Measurements from ENCODE around the gene ADIPOR2.

Gene ADIPOR2

DNA sequence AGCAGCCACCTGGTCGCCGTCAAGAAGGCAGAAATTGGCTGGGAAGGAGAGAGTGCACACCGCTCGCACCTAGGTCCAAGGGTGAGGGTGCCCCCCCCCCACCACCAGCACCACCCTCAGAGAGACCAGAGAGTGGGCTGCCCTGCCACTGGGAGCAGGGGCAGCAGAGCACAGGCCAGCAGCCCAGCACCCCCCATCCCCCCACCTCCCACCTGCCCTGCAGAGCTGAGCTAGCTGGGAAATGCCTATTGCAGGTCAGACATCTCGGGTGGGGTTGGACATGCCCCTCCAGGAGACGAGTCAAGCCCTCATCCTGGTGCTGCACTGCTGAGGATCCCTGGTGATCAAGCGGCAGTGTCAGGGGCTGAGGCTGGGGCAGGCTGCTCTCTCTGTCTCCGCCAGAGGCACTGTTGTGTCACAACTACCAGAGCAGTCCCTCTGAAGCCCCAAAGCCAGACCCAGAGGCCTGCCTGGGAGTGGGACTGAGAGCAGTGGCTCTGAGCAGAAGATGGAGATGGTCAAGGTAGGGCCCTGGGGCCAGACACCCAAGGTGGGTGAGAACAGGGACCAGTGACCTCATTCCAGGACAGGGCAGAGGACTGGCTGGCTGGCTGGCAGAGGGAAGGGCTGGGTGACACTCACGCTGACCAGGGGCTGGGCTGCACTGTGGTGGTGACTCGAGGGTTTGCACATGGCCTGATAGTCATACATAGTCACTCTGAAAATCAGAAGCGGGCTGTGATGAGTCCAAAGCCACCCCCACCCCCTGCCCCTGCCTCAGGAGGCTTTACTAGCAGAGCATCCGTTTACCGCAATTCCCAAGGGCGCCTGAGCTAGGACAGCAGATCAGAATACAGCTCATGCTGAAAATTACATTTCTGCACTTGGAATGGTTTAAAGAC is 109.8 kb downstream of the ADIPOR2 start:
- peak; percentile 36 to 71 for DNase-seq

DNA sequence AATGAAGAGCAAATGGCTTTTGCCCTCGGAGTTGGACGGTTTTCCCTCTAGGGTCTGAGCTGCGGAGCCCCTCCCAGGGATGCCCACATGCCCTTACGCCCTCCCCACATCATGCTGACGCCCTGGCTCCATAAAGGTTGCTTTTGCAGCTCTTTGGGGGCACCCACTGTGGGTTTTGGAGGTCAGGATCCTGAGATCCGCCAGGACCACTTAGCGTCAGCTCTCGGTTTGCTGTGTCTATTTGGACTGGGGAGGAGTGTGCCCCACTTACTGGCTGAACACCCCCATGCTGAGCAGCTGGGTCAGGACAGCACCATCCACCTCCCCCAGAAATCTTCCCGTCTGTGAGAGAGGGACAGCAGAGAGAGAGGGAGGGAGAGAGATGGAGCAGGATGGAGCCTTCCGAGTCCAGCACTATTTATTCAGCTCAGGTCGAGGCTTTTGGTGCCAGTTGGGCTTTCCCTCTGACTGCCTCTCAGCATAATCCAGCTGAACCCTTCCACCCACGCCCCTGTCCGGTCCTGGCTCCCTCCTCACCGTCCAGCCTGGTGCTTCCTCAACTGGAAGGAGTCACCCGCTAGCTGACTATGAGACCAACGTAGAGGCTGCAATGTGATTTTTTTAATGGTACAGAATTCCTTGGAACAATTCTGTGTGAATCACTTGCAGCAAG is 110.6 kb downstream of the ADIPOR2 start:
- peak; percentile 13 to 71 for DNase-seq

DNA sequence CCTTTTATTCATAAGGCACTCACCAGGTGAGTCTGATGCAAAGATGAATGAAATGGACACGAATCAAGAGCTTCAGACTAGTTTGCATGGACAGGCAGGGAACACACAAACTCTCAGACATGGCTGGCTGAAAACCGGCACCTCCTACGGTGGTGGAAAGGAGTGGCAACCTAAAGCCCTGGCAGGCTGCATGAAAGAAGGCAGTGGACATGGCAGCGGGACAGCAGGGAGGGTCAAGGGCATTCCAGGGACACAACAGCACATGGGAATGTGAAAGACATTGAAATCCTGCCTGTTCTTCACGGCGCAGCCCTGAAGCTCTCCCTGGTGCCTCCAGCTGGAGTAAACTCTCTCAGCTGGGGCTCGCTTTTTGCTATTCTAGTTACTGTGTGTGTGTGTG is 112.9 kb downstream of the ADIPOR2 start:
- no peak for DNase-seq

DNA sequence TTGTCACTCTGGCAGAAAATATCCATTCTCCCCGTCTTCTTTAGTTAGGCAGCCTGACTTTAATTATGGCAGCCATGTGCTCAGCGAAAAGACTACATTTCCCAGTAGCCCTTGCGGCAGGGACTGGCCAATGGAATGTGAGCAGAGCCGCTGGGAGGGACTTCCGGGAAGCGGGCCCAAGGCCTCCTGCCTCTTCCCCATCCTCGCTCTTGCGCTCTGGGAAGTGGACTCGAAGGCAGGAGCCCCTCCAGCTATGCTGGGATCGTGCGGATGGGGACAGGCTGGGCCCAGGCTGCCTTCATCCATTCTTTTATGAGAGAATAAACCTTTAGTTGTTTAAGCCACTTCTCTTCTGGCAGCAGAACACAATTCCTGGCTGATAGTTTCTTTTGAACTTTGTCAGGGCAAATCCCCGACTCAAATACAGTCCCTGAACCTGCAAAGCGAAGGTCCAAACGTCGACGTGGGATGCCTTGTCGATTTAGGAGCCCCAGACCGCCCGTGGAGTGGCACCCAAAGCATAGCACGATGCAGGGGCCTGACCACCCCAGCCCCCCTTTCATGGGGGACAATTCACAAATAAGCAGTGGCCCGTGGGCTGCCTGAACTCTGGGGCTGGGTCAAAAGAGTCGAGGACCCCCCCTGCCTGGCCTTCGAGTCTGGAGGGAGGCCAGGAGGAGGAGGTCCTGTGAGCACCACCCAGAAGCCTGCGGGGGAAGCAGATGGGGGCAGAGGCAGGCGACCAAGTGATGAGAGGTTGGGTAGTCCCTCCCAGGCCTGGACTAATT is 113.9 kb downstream of the ADIPOR2 start:
- peak; percentile 88 to 91 for DNase-seq

DNA sequence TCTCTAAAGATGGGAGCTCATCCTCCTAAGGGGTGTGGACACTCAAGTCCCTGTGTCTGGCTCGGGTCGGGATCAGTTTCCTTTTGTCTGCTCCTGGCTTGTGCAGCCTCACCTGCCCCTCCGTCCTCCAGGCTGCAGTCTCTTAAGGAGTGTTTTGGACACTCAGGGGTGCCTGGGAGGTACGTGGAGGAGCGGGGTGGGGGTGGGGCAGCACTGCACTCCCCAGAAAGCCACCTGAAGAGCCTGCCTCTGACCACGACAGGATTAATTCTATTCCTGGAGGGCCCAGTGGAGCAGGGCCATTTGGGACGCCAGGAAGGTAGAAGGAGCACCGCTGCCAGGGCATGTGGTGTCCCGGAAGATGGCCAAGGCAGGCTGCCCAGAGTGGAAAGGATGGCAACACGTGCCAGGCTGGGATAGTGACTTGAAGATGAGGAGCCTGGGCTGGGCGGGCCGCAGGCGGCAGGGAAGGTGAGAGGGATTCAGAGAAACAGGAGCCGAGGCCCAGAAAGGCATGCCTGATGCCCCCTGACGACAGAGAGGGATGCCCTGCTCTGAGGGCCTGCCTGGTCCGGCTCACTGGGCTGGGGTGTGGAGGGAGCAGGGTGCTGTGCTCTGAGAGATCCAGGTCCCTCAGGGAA is 114.7 kb downstream of the ADIPOR2 start:
- no peak for DNase-seq

DNA sequence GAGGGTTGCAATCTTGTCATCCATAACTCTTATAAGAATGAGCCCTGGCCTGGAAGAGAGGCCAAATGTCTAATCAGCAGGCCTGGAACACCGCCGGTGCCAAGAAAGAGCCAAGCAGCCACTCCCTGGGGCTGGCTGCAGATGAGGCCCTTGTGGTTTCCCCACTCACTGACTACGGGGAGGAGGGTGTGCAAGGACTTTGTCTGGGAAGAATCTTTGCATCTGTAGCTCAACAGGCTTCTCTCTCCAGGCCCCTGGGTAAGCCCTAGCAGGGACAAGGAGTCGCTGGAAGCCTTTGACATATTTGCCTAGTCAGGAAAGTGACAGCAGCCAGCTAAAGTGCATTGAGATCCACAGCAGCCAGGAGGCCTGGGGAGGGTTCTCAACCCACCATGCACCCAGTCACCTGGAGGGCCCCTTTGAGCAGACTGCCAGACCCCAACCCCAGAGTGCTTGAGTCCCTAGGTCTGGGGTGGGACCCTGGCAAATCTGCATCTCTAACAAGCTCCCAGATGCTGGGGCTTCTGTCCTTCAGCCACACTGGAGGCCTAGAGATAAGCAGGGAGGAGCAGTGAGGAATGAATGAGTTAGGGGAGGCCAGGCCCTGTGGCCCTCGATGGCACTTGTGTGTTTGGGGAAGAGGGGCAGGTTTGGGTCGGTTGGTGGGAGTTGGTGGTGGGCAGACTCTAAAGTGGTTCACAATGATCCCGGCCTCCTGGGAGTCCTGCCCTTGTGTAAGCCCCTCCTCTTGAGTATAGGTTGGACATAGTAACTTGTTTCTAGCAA is 115.6 kb downstream of the ADIPOR2 start:
- DNase-seq = no peak

DNA sequence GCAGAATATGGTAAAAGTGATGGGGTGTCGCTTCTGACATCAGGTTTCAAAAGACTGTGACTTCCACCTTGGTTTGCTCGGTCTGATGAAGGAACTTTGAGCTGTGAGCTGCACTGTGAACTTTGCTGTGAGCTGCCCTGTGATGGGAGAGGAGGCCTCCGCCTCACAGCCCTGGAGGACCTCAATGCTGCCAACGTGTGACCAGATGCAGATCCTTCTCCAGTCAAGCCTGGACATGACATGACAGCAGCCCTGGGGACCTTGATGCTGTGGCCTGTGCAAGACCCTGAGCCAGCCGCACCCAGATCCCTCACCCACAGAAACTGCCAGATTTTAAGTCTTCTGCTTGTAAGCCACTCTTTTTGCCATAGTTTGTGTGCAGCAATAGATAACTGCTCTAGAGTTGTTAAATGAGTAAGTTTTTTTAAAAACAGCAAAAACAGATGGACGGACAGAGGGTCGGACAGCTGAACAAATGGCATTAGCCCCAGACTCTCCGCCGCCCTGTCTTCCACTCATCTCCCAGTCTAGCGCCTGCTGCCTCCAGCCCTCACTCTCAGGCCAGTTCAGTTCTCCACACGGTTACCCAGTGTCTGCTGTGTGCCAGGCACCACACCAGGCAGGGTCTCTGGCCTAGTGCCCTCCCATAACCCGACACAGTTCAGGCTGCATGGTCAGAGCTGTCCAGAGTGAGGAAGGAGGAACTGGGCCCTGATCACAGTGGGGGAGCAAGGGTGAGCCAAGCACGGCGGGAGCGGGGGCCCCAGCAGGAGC is 116.4 kb downstream of the ADIPOR2 start:
- peak in 1 of 2 donors; percentile 27 for DNase-seq

DNA sequence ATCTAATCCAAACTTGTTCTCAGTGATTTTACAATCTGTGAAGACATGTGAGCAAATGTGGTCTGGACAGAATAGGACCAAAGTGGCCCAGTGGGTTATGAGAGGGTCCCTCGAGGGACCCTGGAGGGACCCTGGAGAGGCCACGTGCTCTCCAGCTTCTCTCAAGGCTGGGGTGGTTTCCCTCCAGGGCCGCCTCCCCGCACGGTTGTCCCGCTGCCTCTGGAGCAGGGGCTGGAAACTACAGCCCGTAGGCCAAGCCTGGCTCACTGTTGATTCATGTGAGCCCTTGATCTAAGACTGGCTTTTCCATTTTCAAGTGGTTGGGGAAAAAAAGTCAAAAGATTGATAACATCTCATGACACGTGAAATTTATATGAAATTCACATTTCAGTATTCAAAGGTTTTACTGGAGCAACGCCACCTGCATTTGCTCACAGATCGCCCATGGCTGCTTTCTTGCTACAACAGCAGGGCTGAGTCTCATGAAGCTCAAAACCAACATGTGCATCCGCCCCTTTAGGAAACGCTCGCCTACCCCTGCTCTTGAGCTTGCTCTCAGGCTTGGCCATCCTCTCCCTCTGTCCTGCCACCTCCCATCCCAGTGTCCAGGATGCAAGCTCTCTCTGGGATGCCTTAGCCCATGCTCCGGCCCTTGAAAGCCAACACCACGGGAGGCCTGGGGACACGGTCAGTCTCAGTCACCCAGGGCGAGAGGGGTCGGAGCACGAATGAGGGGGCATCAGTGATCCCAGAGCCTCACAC is 117.3 kb downstream of the ADIPOR2 start:
- DNase-seq = no peak

DNA sequence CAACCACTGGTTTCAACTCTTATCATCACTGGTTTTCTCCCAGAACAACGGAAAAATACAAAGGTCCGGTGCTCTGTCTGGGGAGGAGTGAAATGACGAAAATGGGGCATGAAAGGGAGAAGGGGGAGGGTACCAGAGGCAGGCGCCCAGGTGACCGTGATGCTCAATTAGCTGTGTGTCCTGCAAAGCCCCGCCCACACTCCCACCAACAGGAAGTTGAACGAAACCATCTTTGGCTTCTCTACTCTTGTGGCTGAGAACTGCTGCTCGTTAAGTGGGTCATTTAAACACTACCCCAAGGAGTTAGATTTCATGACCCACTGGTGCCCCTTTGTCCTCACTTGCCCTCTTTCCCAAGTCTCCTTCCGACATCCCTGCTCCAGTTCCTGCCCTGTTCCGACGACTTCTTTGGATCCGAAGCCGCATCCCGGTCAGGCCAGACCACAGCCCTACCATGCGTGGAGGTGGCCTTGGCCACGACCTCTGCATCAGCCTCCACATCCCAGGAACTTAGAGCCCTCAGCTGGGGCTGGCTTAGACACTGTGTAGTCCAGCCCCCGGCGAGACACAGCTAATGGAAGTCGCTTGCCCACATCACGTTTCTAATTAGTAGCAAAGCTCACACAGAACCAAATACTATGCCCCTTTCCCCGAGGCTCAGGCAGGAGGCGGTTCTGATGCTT is 118.1 kb downstream of the ADIPOR2 start:
- DNase-seq = peak; percentile 15 to 52

DNA sequence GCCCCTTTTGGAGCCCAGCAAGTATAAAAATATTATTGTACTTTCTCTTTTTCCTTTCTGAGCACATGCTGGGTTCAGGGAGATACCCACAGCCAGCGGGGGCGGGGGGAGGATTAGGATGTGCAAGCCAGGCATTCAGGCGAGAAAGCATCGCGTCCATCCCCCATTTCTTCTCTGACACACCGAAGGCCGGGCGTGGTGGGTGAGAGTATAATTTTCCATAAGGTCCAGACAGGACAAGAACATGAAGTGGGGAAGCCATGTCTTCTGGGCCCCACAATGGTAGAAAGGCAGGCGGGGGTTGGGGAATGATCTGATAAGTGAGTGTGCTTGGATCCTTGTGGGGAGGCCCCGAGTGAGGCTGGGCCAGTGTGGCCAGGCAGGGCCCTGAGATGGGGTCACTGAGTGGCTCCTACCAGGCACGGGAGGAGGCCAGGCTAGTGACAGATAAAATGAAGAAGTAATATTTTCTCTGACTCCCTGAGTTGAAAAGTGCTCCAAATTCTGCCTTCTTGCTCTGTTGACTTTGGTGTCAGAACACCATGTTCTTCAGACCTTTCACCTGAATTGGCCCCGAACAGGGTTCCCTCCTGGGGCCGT is 118.8 kb downstream of the ADIPOR2 start:
- DNase-seq = peak; percentile 4 to 34

DNA sequence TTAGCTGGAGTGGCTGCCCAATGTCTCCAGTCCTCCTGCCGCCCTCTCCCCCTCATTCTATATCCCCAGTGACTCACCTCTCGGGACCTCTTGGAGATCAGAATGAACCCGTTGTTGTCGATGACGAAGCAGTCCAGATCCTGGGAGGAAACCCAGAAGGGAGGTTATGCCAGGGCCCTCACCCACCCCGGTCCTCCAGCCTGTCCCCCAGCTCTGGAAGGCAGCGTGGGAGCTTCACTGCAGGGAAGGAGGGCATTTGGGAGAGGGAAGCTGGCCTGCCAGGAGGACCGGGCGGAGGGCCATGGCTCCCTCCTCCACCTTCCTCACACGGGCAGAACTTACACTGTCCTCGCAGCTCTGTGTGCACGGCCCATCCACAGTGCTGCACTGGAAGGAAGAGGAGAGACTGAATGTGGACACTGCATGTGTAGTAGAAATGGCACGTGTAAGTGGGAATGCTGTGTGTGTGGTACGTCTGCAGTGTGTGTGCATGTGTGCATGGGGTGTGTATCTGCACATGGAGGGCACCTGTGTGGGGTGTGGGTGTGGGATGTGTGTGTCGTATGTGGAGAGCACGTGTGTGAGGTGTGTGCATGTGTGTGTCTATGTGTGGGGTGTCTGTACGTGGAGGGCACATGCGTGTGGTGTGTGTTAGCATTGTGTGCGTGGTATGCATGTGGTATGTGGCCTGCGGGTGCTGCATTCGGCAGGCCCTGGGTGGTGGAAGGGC is 119.5 kb downstream of the ADIPOR2 start:
- peak; percentile 4 to 33 for DNase-seq

DNA sequence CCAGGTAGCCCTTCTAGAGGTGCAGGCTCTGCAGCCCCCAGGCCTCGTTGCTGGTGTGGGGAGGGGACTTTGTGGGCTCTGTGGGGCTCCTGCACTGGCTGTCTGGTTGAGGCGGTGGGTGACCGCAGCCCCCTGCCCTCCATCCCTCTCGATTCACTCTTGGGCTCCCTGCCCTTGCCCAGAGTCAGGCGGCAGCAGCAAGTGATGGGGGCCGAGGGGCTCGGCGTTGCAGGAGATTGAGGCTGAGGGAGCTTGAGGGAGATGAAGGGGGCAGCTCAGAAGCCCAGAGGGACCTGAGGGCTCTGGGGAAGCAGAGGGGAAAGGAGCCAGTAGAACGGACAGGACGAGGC is 120.0 kb downstream of the ADIPOR2 start:
- no peak for DNase-seq

DNA sequence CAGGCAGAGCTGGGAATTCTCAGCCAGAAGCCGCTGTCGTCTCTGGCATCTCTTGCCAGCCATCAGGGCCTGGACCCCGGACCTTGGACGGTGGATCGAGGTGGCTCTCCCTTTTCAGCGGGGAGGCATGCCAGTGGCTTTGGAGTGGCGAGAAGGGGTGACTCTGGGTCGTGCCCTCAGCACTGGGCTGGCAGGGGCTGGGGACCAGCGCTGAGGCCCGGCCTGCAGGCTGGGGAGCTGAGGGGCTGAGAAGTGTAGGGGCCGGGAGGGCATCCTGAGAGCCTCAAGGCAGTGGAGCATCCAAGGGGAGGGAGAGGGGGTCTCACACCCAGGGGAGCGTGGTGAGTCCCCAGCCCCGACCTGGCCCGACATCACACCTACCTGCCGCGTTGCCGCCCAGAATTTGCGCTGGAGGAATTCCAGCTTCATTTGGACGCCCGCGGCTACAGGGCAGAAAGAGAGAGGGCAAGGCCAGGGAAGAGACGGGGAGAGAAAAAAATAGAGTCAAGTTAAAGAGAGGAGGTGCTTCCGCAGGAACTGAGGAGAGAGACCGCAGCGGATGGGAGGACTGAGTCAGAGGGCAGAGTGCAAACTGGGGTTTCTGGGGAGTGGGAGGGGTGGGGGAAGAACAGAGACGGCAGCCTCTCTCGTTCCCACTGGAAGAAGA is 120.5 kb downstream of the ADIPOR2 start:
- DNase-seq = peak; percentile 47 to 76

DNA sequence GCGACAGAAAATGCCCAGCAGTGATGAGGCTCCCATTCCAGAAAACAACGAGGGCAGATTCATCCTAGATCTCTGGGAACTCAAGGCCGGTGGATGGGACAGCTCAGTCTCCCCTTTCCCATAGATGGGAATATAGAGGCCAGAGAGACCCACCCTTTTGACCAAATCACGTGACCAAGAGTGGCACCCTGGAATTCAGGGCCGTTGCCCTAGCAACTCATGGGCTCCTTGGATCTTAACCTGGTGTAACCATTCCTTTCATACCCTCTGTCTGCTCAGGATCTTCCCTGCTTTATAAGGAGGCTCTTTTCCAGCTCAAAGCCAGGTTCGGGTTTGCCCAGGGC is 121.0 kb downstream of the ADIPOR2 start:
- no peak for DNase-seq

DNA sequence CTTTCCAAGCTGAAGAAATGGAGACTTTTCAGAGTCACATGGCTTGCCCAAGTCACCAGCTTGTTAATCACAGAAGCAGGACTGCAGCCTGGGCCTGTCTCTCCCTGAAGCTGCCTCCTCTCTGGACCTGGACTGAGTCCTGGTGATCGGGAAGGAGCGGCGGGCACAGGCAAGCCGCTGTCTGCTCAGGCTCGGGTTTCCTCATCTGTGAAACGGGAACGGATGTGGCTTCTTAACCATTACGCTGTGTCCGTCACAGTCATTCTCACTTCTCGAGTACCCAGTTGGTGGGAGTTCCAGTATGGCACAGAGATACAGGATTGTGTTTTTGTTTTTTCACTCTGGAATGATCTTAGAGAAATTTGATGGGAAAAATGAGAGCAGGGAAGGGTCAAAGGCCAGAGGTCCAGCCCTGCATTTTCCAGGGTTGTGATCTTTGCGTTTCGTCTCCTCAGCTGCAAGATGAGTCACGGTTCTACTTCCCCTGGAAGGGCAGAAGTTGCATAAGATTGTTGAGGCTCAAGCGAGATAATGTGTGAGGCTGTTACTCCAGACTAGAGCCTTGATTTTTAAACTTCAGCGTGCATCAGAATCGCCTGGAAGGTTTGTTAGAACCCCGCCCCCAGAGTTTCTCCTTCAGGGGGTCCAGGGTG is 121.9 kb downstream of the ADIPOR2 start:
- peak; percentile 86 to 91 for DNase-seq

DNA sequence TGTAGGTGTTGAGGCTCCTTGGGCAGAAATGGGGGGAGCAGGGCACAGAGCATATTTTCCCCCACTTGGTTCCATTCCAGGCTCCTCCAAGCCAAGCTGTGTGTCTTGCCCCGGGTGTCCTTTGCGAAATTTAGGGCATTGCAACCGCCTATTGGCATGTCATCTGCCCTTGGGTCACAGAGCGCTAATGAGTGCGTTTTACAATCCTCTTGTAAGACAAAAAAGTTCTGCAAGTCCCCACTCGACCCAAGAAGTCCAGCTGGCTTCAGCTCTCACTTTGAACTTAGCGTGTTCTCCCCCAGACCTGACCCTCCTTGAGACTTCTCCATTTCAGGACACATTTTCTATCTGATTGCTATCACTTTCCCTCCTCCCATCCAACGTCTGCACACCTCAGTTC is 123.4 kb downstream of the ADIPOR2 start:
- peak; percentile 16 to 43 for DNase-seq

DNA sequence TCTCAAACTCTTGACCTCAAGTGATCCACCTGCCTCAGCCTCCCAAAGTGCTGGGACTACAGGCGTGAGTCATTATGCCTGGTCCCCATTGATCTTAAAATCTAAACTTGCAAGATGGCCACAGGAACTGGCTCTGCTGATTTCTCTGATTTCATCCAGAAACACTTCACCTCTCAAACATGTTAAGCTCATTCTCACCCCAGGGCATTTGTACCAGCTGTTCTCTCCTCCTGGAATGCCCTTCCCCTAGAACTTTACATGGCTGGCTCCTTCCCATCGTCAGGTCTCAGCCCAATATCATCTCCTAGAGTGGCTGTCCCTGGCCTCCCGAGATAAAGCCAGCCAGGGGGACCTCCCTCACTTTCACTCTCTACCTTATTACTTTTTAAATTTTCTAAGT is 124.2 kb downstream of the ADIPOR2 start:
- no peak for DNase-seq
